ENCODE measurements around the gene ANO7.

ANO7 gene

DNA sequence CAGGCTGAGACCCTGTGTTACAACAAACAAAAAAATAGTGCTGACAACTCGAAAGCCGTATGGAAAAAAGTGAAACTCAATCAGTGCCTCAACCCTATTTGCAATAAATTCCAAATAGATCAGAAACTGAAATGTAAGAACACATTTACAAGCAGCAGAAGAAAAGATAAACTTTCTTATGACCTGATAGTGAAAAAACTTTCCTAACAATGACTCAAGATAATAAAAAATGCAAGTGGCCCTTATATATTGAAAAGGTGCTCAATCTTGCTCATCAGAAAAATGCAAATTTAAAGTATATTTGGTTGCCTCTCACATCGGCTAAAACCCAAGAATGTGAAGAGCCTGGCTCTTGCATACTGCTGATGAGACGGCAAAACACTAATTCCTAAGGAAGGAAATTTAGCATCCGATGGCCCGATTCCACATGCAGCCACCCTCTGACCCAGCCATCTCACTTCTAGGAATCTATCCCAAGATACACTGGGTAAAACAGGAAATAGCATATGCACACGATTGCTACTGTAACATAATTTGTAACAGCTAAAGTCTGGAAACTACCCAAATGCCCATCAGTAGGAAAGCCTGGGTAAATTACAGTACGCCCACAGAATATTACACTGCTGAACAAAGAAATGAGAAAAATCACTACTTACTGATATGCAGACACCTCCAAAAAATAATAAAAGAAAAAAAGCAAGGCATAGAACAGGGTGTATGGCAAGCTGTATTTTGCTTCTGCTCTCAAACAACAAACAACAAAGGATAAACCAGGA is 70.2 kb downstream of the ANO7 start:
- no peak overlapping the region for H3K4me3 ChIP-seq (ENCODE audit: low read depth in 1 of 2, low read length in 1 of 2)
- H3K4me1 ChIP-seq (ENCODE audit: control insufficient read depth in 1 of 2, insufficient read depth in 1 of 2, low read depth in 1 of 2, low read length in 1 of 2) = no peaks in the 10 kb centered on the region
- peaks cover 83% of the 10 kb centered on the region for H3K36me3 ChIP-seq
- TF ChIP-seq, protein P1, sequence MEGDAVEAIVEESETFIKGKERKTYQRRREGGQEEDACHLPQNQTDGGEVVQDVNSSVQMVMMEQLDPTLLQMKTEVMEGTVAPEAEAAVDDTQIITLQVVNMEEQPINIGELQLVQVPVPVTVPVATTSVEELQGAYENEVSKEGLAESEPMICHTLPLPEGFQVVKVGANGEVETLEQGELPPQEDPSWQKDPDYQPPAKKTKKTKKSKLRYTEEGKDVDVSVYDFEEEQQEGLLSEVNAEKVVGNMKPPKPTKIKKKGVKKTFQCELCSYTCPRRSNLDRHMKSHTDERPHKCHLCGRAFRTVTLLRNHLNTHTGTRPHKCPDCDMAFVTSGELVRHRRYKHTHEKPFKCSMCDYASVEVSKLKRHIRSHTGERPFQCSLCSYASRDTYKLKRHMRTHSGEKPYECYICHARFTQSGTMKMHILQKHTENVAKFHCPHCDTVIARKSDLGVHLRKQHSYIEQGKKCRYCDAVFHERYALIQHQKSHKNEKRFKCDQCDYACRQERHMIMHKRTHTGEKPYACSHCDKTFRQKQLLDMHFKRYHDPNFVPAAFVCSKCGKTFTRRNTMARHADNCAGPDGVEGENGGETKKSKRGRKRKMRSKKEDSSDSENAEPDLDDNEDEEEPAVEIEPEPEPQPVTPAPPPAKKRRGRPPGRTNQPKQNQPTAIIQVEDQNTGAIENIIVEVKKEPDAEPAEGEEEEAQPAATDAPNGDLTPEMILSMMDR (IDR thresholded peaks at IDR 0.05) = no peak
- H3K9me3 ChIP-seq = no peaks in the 10 kb centered on the region
- no peaks in the 10 kb centered on the region for H3K27me3 ChIP-seq
- H3K27ac ChIP-seq = no peak overlapping the region

GRCh38 chr2:241260911-241261310 is 72.4 kb downstream of the ANO7 start:
- Histone ChIP-seq H3K4me1 (ENCODE audit: control insufficient read depth in 1 of 2, insufficient read depth in 1 of 2, low read depth in 1 of 2, low read length in 1 of 2) (no peaks in the 10 kb centered on the region), H3K4me3 (ENCODE audit: low read depth in 1 of 2, low read length in 1 of 2) (no peak overlapping the region), H3K27ac (no peak overlapping the region), H3K9me3 (no peaks in the 10 kb centered on the region), H3K36me3 (peaks cover 83% of the 10 kb centered on the region), H3K27me3 (no peaks in the 10 kb centered on the region)
- TF ChIP-seq, protein P1 (IDR thresholded peaks at IDR 0.05) = no peak

DNA sequence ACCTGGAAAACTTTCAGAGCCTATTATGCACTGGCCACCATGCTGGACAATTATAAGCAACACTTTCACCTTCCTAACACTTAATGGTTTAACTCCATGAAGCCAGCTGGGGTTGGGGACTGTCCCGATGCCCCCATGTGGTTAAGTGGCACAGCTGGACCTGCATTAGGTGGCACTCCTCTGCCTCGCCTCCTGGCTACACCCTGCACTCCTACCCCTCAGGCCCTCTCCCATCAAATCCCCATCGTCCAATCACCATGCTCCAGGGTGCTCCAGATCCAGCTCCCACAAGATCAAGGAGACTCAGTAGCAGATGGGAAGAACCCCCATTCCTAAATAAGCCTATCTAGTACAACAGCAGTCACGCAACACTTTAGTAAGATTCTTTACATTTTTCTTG is 73.2 kb downstream of the ANO7 start:
- no peaks in the 10 kb centered on the region for H3K4me1 ChIP-seq (ENCODE audit: control insufficient read depth in 1 of 2, insufficient read depth in 1 of 2, low read depth in 1 of 2, low read length in 1 of 2)
- H3K27me3 ChIP-seq = no peaks in the 10 kb centered on the region
- TF ChIP-seq, protein P1 (IDR thresholded peaks at IDR 0.05) = no peak
- no peak overlapping the region for H3K27ac ChIP-seq
- H3K4me3 ChIP-seq (ENCODE audit: low read depth in 1 of 2, low read length in 1 of 2) = no peak overlapping the region
- H3K36me3 ChIP-seq = peaks cover 83% of the 10 kb centered on the region
- H3K9me3 ChIP-seq = no peaks in the 10 kb centered on the region

- Histone ChIP-seq H3K4me3 (ENCODE audit: low read depth in 1 of 2, low read length in 1 of 2) (no peak overlapping the region), H3K27ac (no peak overlapping the region), H3K27me3 (no peaks in the 10 kb centered on the region), H3K36me3 (peaks cover 90% of the 10 kb centered on the region), H3K4me1 (ENCODE audit: control insufficient read depth in 1 of 2, insufficient read depth in 1 of 2, low read depth in 1 of 2, low read length in 1 of 2) (no peaks in the 10 kb centered on the region), H3K9me3 (no peaks in the 10 kb centered on the region)
- TF ChIP-seq, protein P1 (IDR thresholded peaks at IDR 0.05) = no peak
Observed at GRCh38 chr2:241263061-241263460, 74.6 kb downstream of the ANO7 start.

- TF ChIP-seq, protein P1 (IDR thresholded peaks at IDR 0.05) = no peak
- no peak overlapping the region for H3K4me3 ChIP-seq (ENCODE audit: low read depth in 1 of 2, low read length in 1 of 2)
- peaks cover 74% of the 10 kb centered on the region for H3K36me3 ChIP-seq
- no peaks in the 10 kb centered on the region for H3K27me3 ChIP-seq
- peaks cover 6 to 8% of the 10 kb centered on the region in 2 experiments for H3K4me1 ChIP-seq (ENCODE audit: control insufficient read depth in 1 of 2, insufficient read depth in 1 of 2, low read depth in 1 of 2, low read length in 1 of 2)
- no peak overlapping the region for H3K27ac ChIP-seq
- no peaks in the 10 kb centered on the region for H3K9me3 ChIP-seq
Observed at GRCh38 chr2:241265506-241265905, 77.0 kb downstream of the ANO7 start.
